ENCODE measurements around the gene KPTN. TPM values are rescaled to one million over a fixed set of nuclear protein-coding genes. Genes with fewer than 3 reads are reported as not detected.
A peak's percentile ranks its signal among the peaks of the same experiment; 100 is the strongest.

KPTN gene
- total and polyA plus RNA-seq, 2 of the 8 experiments (the other 6 are each of a cell fraction or from before 2014, with no cell fraction given), result 23.6 to 31.3 TPM

GRCh38 chr19:47458672-47459071, 25.3 kb downstream of the KPTN start:
- Histone ChIP-seq H4K8ac (ENCODE audit: extremely low read depth, insufficient read depth, low read length) (no peak overlapping the region), H3K4me2 (ENCODE audit: insufficient read depth in 1 of 2, low read depth in 2 of 2, low read length in 2 of 2) (no peak overlapping the region; a peak in 1 of 4 replicates), H2BK20ac (ENCODE audit: low read length) (no peak overlapping the region), H3K79me2 (ENCODE audit: control insufficient read depth in 1 of 2, insufficient read depth in 2 of 2, low read length in 2 of 2) (no peaks in the 10 kb centered on the region), H2BK120ac (replicated peaks; ENCODE audit: low read depth, low read length) (no peak overlapping the region), H3K18ac (ENCODE audit: extremely low read depth, low read length) (no peak overlapping the region), H2AK5ac (ENCODE audit: low read depth, low read length) (peak overlapping the region; percentile 39; the same call in 1 of the 2 replicates), H3K23me2 (ENCODE audit: low read depth, low read length) (peaks cover 2% of the 10 kb centered on the region; the same call in 1 of the 2 replicates), H3K4me3 (ENCODE audit: extremely low read depth in 1 of 4, insufficient read depth in 2 of 4, low read depth in 3 of 4, low read length in 4 of 4) (no peak overlapping the region), H2BK12ac (ENCODE audit: low read depth, low read length) (no peak overlapping the region), H3K56ac (replicated peaks; ENCODE audit: insufficient read length, low read depth, low read length) (no peak overlapping the region), H2BK5ac (ENCODE audit: low read depth, low read length) (no peak overlapping the region), H3K9ac (replicated peaks in 1 of 4; ENCODE audit: extremely low read depth in 1 of 4, low read depth in 3 of 4, low read length in 3 of 4) (no peak overlapping the region), H4K91ac (replicated peaks; ENCODE audit: insufficient read length, low read length) (no peak overlapping the region), H3K27me3 (replicated peaks in 1 of 4; ENCODE audit: control insufficient read depth in 3 of 4, extremely low read depth in 1 of 4, insufficient read depth in 3 of 4, low read length in 3 of 4) (peaks cover 0 to 17% (median 5%) of the 10 kb centered on the region in 4 experiments; a peak in 4 of 7 replicates), H3K36me3 (ENCODE audit: control insufficient read depth in 2 of 4, insufficient read depth in 4 of 4, low read length in 3 of 4) (peaks cover 0 to 6% (median 0%) of the 10 kb centered on the region in 4 experiments; a peak in 2 of 8 replicates), H3K9me3 (ENCODE audit: insufficient read depth in 2 of 2, low read depth in 1 of 2, low read length in 1 of 2) (no peaks in the 10 kb centered on the region; a peak in 1 of 4 replicates), H3K23ac (ENCODE audit: insufficient read length) (no peak overlapping the region), H2BK15ac (ENCODE audit: low read length) (no peak overlapping the region), H3K4ac (replicated peaks; ENCODE audit: insufficient read length, low read depth, low read length) (no peak overlapping the region), H4K5ac (ENCODE audit: insufficient read length, low read depth, low read length) (no peak overlapping the region), H2AFZ (ENCODE audit: low read length) (no peak overlapping the region), H3K4me1 (replicated peaks in 1 of 4; ENCODE audit: control insufficient read depth in 3 of 4, insufficient read depth in 4 of 4, low read length in 3 of 4) (peaks cover 0 to 4% (median 0%) of the 10 kb centered on the region in 4 experiments; a peak in 2 of 7 replicates), H3K14ac (ENCODE audit: insufficient read length) (no peak overlapping the region), H3K27ac (ENCODE audit: low read depth, low read length) (no peak overlapping the region), H4K20me1 (replicated peaks in 1 of 2; ENCODE audit: control insufficient read depth in 1 of 2, insufficient read depth in 2 of 2, low read length in 2 of 2) (peaks cover 2 to 6% of the 10 kb centered on the region in 2 experiments), H3K79me1 (ENCODE audit: low read depth, low read length) (no peaks in the 10 kb centered on the region)
- ChIA-PET POLR2A (ENCODE audit: partially characterized antibody) (interaction anchor here (2.2 kb wide), 1 partner anchor 11 kb away, joined by 9 read pairs; no protein-coding TSS in a partner anchor), CTCF (ENCODE audit: partially characterized antibody) (no interaction called here)
- FAIRE-seq, result no peak
- WGBS, 2 experiments (ENCODE audit: extremely low coverage in 1 of 2, insufficient coverage in 1 of 2, insufficient read length in 1 of 2, insufficient replicate concordance in 2 of 2, low coverage in 1 of 2, low lambda C conversion rate in 2 of 2, missing lambda C conversion rate in 1 of 2), result 78% methylated on average over 5 of the region's 5 CpGs; no CpG with 5 or more reads in 1 of the 2 experiments
- DNase-seq (ENCODE audit: low read depth in 1 of 2, low spot score in 2 of 2), result no peak
- TF ChIP-seq SP1 (IDR thresholded peaks at IDR 0.05; ENCODE audit: low read depth, low read length), result no peak
- no peak for TF ChIP-seq TEAD4 (IDR thresholded peaks at IDR 0.05; ENCODE audit: low read depth, low read length)
- TF ChIP-seq JUND (IDR thresholded peaks at IDR 0.05; ENCODE audit: low read length), result no peak
- TF ChIP-seq RXRA (IDR thresholded peaks at IDR 0.05; ENCODE audit: insufficient read depth, low read depth, low read length), result no peak

All from H1 (cell line).